HG03139 (cell line): ENCODE results near the gene ROPN1L.

Experiments
- ATAC-seq: cut with Tn5 transposase; IDR thresholded peaks from one replicate; pipeline ENCODE4 v1.9.1; 2021; ENCODE audit not compliant: unreplicated experiment

ROPN1L gene

GRCh38 chr5:10456583-10457420 lies 15.1 kb downstream of the ROPN1L start:
- ATAC-seq = no peak

GRCh38 chr5:10457682-10458574 lies 16.2 kb downstream of the ROPN1L start:
- no peak for ATAC-seq

- no peak for ATAC-seq
These were observed 17.7 kb downstream of the ROPN1L start for GRCh38 chr5:10459080-10460055.

GRCh38 chr5:10460252-10460906 lies 18.7 kb downstream of the ROPN1L start:
- ATAC-seq = no peak

GRCh38 chr5:10461041-10461440 lies 19.4 kb downstream of the ROPN1L start:
- ATAC-seq = no peak

GRCh38 chr5:10461904-10462555 lies 20.4 kb downstream of the ROPN1L start:
- no peak for ATAC-seq

GRCh38 chr5:10463566-10463965 lies 21.9 kb downstream of the ROPN1L start:
- ATAC-seq = no peak

GRCh38 chr5:10464173-10464572 lies 22.5 kb downstream of the ROPN1L start:
- ATAC-seq = no peak

GRCh38 chr5:10465726-10466125 lies 24.0 kb downstream of the ROPN1L start:
- ATAC-seq = no peak

GRCh38 chr5:10466446-10467073 lies 24.9 kb downstream of the ROPN1L start:
- ATAC-seq = no peak

- ATAC-seq = no peak
These were observed 25.9 kb downstream of the ROPN1L start for GRCh38 chr5:10467281-10468198.

GRCh38 chr5:10468256-10468655 lies 26.6 kb downstream of the ROPN1L start:
- ATAC-seq = no peak

GRCh38 chr5:10469253-10470050 lies 27.8 kb downstream of the ROPN1L start:
- ATAC-seq = no peak

- no peak for ATAC-seq
These were observed 29.0 kb downstream of the ROPN1L start for GRCh38 chr5:10470669-10471068.

GRCh38 chr5:10471677-10472076 lies 30.0 kb downstream of the ROPN1L start:
- ATAC-seq = no peak

- ATAC-seq = no peak
These were observed 32.9 kb downstream of the ROPN1L start for GRCh38 chr5:10474521-10475075.
